Lung (tissue), 12 donors: ENCODE results near the gene SRBD1. TPM values are rescaled to one million over a fixed set of nuclear protein-coding genes. Genes with fewer than 3 reads are reported as not detected.
A peak's percentile ranks its signal among the peaks of the same experiment; 100 is the strongest.

Experiments
- ATAC-seq: fragments of 200-7000 bp; cut with Tn5 transposase; one replicate; pipeline ENCODE4 v1.9.1; 2020; ENCODE audit warnings: moderate number of reproducible peaks; ENCODE audit not compliant: insufficient read depth, low FRiP score
- DNase-seq, 3 donors: peaks; one replicate each; pipeline ENCODE4 v3.0.0-alpha.2; 2013 to 2017
- H3K27ac ChIP-seq, 2 donors: one replicate each; pipeline ENCODE4 v1.5.1; 2013; ENCODE audit warnings: mild to moderate bottlenecking in 2 of 2, moderate library complexity in 2 of 2, control low read depth in 1 of 2, inconsistent platforms in 1 of 2, low read depth in 1 of 2, low read length in 1 of 2
- H3K27me3 ChIP-seq, 3 donors: one replicate each; pipeline ENCODE4 v1.5.1; 2013; ENCODE audit warnings: low read length in 2 of 3; ENCODE audit not compliant: control insufficient read depth in 3 of 3, insufficient read depth in 3 of 3
- H3K36me3 ChIP-seq, 4 donors: one replicate each; pipeline ENCODE4 v1.5.1; 2013; ENCODE audit warnings: low read length in 4 of 4, mild to moderate bottlenecking in 1 of 4, moderate library complexity in 1 of 4; ENCODE audit not compliant: control insufficient read depth in 4 of 4, insufficient read depth in 4 of 4
- H3K4me1 ChIP-seq, 5 donors: one replicate each; pipeline ENCODE4 v1.5.1; 2013; ENCODE audit warnings: low read length in 5 of 5, mild to moderate bottlenecking in 2 of 5, moderate library complexity in 1 of 5; ENCODE audit not compliant: control insufficient read depth in 5 of 5, insufficient read depth in 5 of 5
- H3K4me3 ChIP-seq: one replicate; pipeline ENCODE4 v1.5.1; 2013; ENCODE audit warnings: mild to moderate bottlenecking, control low read depth, moderate library complexity
- H3K9ac ChIP-seq, 2 donors: one replicate each; pipeline ENCODE4 v1.5.1; 2013; ENCODE audit warnings: low read length in 2 of 2, control low read depth in 1 of 2; ENCODE audit not compliant: insufficient read depth in 1 of 2
- H3K9me3 ChIP-seq, 4 donors: one replicate each; pipeline ENCODE4 v1.5.1; 2013; ENCODE audit warnings: low read length in 3 of 4, mild to moderate bottlenecking in 1 of 4, moderate library complexity in 1 of 4; ENCODE audit not compliant: control insufficient read depth in 4 of 4, insufficient read depth in 3 of 4
- WGBS, 2 donors: extraction: QIAGEN DNeasy Blood & Tissue Kit; methylation state at CpG; one replicate each; pipeline ENCODE4 v1.1.7; 2013; 5-methylcytosine and 5-hydroxymethylcytosine counted together
- polyA plus RNA-seq, 2 donors: library from polyadenylated mRNA; stranded (reverse); fragments of 200-250 nt; gene quantifications; one replicate each; pipeline ENCODE4 v1.2.1, GENCODE V29; 2013
- total RNA-seq, 2 donors: library from RNA; depleted of rRNA in 1 of 2; stranded (reverse); fragments of >200 nt in 1 of 2; gene quantifications; one replicate each; pipeline ENCODE4 v1.2.1, GENCODE V29; 2014 to 2021
- TF ChIP-seq, protein P1 (sequence below): IDR thresholded peaks from 2 replicates; pipeline ENCODE4 v1.5.1; 2012; ENCODE audit warnings: mild to moderate bottlenecking; ENCODE audit errors: control extremely low read depth, extremely low read depth
- donor health status: control.
- donor health status: control.
- donor health status: Bipolar disorder and iron deficiency.
- donor health status: healthy.
- donor health status: DM: yes; HTN: yes; CAD: no.

The SRBD1 gene
- total and polyA plus RNA-seq, 4 donors: 5.6 to 30.6 (median 11.5) TPM

DNA sequence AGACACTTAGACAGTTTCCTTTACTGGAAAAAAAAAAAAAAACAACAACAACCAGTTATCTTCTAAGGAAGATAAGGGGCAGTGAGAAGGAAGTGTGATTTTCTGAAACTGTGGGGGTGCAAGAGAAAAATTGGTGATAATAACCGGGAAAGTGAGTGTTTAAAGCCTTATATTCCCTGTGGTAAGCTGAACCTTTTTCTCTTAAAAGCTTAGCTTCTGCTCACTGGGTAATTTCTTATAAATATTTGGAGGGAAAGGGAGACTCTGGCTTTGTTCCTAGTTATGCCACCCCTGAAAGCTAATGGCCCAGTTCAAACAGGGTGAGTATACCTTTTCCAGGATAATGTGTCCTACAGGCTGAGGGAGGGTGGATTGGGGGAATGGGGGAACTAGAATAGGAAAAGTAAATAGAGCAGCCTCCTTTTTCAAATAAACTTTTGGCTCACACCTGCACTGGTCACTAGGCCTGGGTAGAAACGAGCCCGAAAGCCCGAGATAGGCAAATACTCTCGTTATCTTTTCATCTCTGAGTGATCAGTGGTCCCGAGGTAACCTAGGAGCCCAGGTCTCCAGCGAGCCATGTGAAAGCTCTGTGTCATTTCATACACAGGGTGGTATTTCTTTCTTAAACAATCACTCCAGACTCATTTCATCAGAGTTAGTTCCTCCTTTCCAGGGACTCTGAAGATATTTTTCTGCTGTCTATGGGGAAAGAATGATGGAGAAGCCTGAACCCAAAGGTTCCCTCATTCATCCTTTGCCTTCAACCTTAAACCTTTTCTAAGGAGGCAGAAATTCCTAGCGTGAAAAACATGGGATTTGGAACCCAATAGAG is 15.5 kb upstream of the SRBD1 start:
- Histone ChIP-seq H3K27ac (no peak overlapping the region), H3K27me3 (peaks cover 0 to 2% (median 0%) of the 10 kb centered on the region in 3 donors), H3K9me3 (no peaks in the 10 kb centered on the region), H3K9ac (no peak overlapping the region), H3K4me1 (no peaks in the 10 kb centered on the region), H3K36me3 (no peaks in the 10 kb centered on the region), H3K4me3 (no peak overlapping the region)
- DNase-seq (peak in 2 of 3 donors; percentile 15 to 19), ATAC-seq (peak; percentile 19)
- 65 to 73% methylated on average over 8 of the region's 8 CpGs for WGBS, 2 donors
- TF ChIP-seq, protein P1, sequence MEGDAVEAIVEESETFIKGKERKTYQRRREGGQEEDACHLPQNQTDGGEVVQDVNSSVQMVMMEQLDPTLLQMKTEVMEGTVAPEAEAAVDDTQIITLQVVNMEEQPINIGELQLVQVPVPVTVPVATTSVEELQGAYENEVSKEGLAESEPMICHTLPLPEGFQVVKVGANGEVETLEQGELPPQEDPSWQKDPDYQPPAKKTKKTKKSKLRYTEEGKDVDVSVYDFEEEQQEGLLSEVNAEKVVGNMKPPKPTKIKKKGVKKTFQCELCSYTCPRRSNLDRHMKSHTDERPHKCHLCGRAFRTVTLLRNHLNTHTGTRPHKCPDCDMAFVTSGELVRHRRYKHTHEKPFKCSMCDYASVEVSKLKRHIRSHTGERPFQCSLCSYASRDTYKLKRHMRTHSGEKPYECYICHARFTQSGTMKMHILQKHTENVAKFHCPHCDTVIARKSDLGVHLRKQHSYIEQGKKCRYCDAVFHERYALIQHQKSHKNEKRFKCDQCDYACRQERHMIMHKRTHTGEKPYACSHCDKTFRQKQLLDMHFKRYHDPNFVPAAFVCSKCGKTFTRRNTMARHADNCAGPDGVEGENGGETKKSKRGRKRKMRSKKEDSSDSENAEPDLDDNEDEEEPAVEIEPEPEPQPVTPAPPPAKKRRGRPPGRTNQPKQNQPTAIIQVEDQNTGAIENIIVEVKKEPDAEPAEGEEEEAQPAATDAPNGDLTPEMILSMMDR: no peak

DNA sequence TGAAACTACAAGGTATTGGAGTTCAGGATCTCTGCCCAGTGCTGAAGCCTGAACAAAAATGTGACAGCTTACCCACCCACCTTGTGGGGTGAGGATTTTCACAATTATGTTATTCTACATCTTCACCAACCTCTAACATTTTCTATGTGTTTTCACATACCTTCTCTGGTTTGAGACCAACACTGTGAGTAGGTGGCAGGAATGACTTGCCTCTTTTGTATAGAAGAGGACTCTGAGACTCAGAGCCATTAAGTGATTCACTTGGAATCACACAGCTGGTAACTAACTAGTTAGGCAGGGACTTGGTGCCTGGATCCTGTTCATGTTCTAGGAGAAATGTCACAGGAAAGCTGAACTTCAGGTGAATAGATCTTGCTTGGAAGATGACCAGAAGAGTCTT is 14.8 kb upstream of the SRBD1 start:
- peaks cover 0 to 2% (median 0%) of the 10 kb centered on the region in 3 donors for H3K27me3 ChIP-seq
- no peak overlapping the region for H3K4me3 ChIP-seq
- no peak for ATAC-seq
- no peak overlapping the region for H3K9ac ChIP-seq
- H3K27ac ChIP-seq: no peak overlapping the region
- H3K4me1 ChIP-seq: no peaks in the 10 kb centered on the region
- no peaks in the 10 kb centered on the region for H3K9me3 ChIP-seq
- TF ChIP-seq, protein P1: no peak
- DNase-seq: no peak
- H3K36me3 ChIP-seq: no peaks in the 10 kb centered on the region

DNA sequence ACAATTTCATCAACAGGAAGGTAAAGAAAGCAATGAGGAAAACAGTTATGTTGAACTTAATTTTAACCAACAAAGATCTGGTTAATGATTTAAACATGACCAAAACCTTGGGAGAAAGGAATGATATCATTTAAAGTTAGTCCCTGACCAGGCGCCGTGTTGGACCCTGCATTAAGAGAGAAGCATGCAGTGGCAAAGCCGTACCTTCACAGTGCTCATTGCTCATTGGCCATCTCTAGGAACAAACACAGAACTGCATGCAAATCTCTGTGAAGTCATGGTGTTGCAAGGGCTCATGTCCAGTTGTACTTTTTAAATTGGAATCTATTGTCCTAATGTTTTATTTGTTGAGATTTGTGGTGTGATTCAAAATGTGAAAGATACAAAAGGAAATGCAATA is 12.0 kb upstream of the SRBD1 start:
- H3K36me3 ChIP-seq: no peaks in the 10 kb centered on the region
- H3K9me3 ChIP-seq: no peaks in the 10 kb centered on the region
- no peaks in the 10 kb centered on the region for H3K27me3 ChIP-seq
- H3K27ac ChIP-seq: no peak overlapping the region
- H3K9ac ChIP-seq: no peak overlapping the region
- ATAC-seq (no peak), DNase-seq (no peak)
- H3K4me1 ChIP-seq: no peaks in the 10 kb centered on the region
- 90 to 91% methylated on average over 3 of the region's 3 CpGs for WGBS, 2 donors
- H3K4me3 ChIP-seq: no peak overlapping the region
- TF ChIP-seq, protein P1: no peak
